T follicular helper cell (primary cell): Measurements from ENCODE around the gene MRPL52.
A peak's percentile ranks its signal among the peaks of the same experiment; 100 is the strongest.
"Not testable (repeated sequence)": the region's sequence is repeated elsewhere in the genome, so short reads cannot be mapped to it uniquely, and the experiment has no call there.

Source experiments
- DNase-seq: peaks from one replicate; pipeline ENCODE4 v3.0.0-alpha.2; 2020; ENCODE audit warnings: low read depth

Gene MRPL52

DNA sequence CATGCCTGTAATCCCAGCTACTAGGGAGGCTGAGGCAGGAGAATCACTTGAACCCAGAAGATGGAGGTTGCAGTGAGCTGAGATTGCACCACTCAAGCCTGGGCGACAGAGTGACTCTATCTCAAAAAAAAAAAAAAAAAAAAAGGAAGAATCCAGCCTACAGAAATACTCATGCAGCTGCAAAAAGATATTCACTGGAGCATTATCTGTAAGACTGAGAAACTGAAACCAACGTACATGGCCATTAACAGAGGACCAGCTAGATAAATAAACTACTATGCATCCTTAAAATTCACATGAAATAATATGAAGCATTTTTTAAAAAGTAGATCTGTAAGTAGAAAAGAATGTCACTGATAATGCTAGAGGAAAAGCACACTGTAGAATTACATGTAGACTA is 18.0 kb upstream of the MRPL52 start:
- no peak for DNase-seq

DNA sequence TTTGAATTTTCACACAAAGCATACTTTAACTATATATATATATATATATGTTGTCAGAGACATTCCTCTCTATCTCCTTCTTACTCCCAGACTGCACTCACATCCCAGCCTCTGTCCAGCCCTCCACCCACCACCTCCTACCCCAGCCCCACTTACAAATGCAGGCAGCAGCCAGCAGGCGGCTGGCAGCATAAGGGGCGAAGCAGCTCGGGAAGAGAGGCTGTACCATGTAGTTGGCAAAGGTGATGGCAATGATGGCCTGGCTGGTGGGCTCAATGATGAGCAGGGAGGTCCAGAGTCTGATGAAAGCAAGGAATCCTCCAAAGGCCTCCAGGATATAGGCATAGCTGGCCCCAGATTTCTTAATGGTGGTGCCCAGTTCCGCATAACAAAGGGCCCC is 16.9 kb upstream of the MRPL52 start:
- DNase-seq = no peak

DNA sequence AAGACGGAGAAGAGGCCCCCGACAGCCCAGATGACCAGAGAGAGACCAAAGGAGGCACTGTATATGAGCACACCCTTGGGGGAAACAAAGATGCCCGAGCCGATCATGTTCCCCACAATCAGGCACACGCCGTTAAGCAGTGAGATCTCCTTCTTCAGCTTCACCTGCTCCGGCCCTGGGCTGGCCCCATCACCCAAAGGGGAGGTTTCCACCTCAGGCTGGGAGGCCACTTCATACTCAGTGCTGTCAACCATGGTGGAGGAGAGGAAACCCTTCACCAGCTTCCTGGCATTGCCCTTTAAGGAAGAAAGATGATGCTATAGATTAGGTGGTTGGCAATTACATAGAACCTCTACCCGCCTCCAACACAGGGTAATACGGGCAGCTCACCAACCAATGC is 16.5 kb upstream of the MRPL52 start:
- DNase-seq = no peak

DNA sequence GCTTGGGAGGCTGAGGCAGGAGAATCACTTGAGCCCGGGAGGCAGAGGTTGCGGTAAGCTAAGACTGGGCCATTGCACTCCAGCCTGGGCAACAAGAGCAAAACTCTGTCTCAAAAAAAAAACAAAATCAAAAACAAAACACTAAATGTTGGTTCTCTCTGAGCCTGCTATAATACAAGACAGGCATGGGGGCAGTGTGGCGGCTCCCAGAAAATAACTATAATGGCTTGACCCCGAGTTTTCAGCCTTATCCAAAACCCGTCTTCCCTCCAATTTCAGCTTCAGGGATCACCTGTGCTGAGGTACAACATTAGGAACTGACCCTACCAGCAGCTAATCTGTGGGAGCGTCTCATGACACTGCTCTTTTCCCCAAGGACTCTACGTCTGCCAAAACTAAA is 15.3 kb upstream of the MRPL52 start:
- no peak for DNase-seq

DNA sequence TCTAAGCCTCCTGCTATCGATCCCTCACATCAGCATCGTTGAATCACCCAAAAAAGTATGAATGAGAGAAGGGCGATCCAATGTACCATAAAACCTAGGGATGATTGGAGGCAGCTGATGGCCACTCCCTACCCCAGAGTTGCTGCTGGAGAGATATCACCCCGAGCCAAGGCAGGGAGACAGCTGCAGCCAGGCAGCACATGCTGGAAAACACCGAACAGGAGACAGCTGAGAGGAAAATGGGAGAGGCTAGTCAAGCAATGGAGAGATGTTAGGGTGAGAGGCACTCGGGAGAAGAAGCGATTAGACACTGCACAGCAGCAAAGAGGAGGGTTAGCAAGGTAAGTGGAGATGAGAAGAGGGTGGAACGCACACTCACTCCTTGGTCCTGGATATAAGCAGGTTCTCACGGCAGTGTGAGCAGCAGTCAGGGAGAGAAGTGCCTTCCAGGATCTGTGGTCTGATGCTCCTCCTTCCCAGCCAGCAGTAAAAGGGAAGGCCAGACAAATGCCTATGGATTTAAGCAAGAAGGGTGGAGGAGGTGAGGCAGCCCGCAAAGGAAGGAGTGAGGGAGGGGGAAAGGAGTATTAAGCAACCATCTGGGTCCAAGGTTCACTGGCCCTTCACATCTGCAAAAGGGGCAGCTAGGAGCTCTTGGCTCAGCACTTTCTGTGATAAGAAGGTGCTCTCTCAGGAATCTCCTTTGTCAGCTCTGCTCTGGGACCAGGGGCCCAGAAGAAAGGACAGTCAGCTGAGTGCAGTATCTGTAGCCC is 14.6 kb upstream of the MRPL52 start, which contains the start of gene SLC7A7:
SLC7A7 (minus strand) TSS at position 495 of the 773 bp plus-strand sequence. CDS start 2,037 bp downstream, outside the sequence.
- no peak for DNase-seq

DNA sequence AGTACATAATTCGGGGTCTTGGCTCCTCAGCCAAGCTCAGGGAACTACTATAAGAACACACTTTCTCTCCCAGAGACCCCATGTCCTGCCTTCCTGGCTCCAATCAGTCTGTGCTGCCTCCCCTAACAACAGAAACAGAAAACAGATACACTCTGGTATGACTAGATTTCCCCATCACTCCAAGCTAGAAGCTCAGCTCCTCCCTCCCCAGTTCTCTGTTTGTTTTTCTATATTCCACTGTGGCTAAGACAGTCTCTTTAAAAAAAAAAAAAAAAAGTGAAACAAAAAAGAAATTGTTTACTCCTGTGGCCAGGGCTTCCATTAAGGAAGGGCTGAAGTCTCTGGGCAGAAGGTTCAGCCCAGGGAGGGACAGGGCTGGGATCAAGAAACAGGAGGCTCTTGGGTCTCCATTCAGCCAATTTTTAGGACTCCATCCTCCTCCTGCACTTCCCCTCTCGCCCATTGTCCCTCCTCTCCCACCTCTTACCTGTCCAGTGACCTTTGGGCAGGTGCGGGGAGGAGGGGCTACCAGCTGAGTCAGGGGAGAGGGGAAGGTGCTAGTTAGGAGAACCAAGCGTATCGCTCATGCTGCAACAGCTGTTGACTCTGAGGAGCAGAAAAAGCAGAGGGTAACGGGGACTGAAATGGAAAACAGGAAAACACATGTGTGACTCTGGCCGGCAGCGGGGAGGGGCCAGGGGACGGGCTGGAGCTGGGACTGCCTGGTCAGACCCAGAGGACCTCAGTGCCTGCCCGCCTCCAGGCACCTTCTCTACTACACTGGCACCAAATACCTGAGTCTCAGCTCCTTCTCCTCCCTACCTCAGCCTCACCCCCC is 10.3 kb upstream of the MRPL52 start:
- DNase-seq = no peak

DNA sequence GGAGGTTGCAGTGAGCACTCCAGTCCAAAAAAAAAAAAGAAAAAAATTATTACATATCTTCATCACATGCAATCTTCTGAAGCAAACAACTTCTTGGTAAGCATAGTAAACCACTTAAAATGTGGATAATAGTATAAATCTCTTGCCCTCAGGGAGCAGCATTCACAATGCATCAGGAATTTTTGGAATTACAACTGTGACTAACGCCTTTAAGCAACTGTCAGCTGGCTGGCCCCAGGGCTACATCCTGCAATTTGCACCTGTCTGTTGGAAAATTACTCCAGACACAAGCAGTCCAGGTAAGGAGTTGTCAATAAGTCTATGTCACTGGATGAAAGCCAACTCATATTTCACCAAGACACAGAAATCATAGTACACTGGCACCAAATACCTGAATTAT is 9.0 kb upstream of the MRPL52 start:
- DNase-seq = no peak

DNA sequence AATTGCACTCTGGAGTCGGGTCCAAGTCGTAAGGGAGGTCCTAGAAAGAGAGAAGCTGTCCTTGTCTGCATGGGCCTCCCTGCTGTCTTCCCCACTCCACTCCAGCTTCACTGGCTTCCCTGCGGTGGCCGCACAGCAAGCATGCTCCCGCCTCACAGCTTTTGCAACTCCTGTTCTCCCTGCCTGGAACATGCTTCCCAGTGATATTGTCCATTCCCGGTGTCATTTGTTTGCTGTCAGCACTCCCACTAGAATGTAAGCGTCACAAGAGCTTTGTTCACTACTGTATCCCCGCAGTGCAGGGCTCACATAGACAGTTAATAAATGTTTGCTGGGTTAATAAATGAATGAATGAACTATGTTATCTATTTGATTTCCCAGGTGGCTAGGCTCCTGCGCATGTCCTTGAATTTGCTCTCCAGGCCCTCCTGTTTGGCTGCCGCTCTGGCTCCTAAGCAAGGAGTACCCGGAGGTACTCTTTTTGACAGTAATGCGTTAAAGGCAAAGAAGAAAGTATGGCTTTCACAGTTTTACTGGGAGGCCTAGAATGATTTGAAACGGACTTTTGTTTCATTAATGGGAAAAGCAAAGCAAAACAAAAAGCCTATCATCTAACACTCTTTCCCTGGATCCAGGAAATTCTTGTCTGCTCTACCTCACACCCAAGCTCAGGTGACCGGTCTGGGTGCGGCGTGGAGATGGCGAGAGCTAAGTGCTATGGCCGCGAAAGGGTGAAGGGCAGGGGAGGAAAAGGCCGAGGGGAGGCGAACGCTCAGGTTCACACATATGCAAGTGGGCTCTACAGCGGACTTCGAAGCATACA is 8.3 kb upstream of the MRPL52 start:
- no peak for DNase-seq

DNA sequence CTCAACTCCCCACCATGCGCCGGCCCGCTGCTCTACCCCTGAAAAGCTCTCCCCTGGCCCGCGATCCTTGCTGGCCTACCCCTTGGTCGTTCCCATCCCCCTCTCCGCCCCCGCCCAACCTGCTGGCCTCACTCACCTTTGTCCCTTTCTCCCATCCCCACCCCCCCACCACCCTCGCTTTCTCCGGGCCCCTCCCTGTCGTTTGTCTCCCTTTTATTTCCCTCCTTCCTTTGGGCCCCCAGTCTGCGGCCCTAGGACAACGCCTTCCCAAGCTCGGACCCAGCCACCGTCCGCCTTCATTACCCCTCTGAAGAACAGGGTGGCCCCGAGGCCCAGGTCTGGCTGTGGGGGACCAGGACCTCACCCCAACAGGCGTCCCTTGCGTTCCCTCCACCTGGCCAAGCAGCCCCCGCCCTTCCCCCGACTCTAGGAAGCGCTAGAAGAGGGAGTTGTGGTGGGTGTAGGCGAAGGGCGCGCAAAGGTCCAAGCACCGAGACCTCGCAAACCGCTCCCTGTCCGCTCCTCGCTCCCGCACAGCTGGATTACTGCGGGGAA is 7.6 kb upstream of the MRPL52 start:
- DNase-seq = no peak

DNA sequence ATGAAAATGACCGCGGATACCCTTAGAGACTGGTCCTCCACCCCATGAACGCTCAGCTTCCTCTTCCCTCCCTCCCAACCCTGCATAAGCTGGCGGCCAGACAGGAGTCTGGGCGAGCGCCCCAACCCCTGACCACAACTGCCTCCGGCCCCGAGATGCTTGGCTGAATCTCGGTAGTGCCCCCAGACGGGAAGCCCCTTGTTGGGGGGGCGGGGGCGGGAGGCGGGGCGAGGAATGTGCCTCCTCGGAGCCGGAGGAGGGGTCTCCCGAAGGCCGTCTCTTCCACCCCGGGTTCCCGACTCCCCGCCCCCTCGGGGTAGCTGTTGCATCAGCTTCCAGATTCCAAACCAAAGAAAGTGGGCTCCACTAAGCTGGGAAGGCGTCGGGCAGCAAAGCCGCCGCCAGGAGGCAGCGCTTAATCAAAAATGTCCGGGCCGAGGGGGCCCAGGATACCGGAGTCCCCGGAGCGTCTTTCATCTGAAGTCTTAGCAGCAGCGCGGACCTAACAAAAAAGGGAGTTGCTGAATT is 7.1 kb upstream of the MRPL52 start:
- peak; percentile 55 for DNase-seq

DNA sequence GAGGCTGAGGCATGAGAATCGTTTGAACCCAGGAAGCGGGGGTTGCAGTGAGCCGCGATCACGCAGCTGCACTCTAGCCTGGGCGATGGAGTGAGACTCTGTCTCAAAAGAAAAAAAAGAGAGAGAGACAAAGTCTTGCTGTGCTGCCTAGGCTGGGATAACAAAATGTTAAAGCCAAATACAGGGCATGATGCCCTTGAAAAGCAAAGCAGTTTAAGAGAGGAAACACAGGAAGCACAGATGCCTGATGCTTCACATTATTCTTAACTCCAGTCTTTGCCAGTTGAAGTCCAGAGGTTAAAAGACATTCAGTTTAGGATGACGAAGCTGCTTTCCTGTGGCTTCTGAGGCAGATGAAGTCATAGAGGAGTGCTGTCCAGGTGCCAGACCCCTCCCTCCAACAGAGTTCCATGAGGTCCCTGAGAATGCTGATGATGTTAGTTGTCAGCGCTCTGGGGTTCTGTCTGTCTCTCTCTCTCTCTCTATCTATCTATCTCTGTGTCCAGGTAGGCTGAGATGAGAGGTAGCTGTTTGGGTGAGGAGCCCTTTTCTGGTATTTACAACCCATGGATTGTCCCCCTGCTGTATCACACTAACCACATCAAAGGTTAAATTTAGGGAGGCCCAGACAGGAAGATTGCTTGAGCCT is 4.9 kb upstream of the MRPL52 start:
- DNase-seq = no peak

DNA sequence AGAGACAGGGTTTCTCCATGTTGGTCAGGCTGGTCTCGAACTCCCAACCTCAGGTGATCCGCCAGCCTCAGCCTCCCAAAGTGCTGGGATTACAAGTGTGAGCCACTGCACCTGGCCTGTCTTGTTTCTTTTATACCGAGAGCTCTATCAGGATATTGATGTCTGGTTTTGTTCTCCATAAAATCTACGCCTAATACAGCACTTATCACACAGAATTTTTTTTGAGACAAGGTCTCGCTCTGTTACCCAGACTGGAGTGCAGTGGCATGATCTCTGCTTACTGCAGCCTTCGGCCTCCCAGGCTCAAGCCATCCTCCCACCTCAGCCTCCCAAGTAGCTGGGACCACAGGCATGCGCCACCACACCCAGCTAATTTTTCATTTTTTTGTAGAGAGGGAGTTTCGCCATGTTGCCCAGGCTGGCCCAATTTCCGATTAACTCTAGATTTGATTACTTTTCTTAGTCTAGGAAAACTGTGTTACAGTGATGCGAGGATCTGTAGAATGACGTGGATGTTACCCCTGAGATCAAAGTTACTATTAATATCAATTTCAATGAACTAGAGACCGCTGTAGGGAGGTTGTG is 519 bp upstream of the MRPL52 start:
- DNase-seq = not testable (repeated sequence)

DNA sequence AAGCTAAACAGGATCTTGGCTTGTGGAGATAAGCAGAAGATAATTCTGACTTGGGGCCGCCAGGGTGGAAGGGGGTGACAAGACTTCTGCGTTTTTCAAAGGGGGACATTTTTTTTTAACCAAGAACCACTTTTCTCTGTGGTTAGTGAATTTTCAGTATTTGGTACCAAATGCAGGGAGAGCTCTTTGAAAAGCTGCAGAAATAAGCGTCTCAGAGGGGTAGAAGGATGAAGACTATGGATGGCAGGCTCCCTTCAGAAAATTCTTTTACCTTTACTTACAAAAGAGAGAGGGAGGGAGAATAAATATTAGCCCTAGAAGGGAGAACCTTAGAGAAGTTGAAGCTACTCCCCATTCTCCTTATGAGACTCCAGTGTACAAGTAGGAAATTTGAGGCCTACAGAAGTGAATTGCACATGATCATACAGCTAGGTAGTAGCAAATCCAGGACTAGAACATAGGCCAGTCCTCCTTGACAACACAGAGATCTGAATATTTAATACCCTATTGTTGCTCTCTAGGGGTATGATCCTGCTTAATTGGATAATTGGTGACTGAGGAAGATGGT is 840 bp downstream of the MRPL52 start:
- no peak for DNase-seq

DNA sequence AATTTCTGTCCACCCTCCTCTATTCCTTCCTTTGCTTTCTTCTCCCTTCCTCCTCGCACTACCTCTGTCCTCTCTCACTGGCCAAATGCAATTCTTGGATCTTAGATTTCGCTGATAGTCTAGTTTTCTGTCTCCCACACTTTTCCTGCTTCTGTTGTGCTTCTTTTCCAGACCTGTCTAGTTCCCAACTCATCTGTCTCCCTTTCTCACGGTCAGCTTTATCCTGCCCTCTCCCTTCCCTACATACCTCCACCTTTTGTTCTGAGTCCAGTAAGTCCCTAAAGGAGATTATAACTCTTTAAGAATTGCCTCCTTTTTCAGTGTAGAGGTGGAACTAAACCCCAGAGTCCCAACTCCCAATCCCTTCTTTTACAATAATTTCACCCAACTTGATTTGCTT is 5.8 kb downstream of the MRPL52 start:
- DNase-seq = no peak

DNA sequence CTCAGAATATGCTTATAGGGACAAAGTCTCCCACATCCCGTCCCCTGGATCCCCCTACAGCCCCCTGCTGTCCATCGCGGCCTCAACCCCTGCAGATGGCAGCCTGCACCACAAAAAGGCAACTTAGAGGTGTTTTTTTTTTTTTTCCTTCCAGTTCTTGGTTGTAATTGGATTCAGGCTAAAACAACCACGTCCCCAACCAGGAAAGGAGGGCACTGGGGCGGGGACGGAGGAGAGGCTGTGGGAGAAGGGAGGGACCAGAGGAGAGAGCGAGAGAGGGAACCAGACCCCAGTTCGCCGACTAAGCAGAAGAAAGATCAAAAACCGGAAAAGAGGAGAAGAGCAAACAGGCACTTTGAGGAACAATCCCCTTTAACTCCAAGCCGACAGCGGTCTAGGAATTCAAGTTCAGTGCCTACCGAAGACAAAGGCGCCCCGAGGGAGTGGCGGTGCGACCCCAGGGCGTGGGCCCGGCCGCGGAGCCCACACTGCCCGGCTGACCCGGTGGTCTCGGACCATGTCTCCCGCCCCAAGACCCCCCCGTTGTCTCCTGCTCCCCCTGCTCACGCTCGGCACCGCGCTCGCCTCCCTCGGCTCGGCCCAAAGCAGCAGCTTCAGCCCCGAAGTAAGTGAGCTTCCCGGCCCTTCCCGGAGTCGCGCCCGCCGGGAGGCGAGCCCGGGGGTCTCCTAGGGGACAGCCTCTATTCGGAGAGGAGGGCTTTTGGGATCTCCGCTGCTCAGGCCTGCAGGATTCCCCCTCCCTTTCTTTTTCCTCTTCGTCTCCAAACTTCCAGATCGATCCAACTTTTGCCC is 6.8 kb downstream of the MRPL52 start, which contains the start of gene MMP14:
MMP14 (plus strand) TSS at position 285 of the 813 bp plus-strand sequence; CDS start at position 518, 233 bp downstream.
- DNase-seq = no peak

DNA sequence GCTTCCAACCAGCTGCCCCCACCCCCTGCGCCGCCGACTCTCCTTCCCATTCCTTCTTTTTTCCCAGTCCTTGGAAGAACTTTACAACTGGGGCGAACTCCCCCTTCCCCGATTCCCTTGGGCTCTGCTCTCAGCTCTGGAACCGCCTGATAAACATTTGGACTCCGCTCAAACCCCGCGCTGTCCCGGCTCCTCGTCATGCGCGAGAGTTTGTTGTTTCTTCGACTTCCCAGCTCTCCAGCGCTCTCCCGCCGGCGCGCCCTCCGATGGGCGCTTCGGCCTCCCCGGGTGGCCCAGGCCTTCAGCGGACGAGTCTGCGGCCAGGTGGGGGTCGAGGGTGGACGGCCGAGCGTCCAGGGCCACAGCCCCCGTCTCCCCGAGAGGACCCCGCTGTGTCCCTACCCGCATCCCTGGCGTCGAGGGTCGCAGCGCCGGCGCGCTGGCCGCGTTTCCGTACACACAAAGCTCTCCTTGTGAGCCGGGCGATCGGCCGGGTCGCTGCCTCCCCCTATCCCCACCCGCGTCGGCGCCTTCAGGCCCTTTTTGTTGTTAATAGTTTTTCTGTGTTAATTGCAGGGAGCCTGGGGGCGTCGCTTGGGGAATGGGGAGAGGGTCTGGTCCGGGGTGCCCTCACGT is 7.5 kb downstream of the MRPL52 start:
- no peak for DNase-seq

DNA sequence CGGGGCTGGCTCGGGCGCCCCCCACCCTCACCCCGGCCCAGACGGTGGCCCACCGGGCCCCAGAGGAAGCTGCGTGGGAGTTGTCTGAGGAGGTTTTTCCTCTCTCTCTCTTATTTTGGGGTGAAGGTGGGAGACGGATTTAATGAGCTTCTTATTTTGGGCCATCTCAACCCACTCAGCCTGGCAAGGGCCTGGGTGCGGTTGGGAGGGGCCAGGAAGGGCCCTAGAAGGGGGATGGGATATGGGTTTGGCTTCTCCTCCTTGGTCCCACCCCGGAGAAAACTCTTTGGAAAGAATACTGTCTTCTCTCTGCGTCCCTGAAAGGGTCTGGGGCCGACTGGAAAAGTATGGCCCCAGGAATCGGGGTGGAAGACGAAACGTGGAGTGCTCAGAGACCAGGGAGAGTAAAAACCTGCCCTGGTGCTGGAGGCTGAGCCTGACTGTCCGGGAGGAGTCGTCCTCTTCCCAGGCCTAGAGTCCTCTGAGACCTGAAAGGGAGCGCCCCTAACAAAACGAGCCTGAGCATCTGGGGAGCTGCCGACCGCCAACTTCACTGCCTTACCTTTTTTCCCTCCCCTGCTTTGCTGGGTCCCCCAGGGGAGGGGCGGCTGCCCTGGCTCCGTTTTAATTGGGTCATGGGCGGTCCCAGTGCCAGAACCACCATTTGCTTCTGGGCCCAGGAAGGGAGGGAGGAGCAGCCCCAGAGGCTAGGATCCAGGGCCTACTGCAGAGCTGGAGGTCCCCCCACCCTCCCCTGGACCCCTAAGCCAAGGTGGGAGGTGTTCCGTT is 8.3 kb downstream of the MRPL52 start:
- DNase-seq = no peak

DNA sequence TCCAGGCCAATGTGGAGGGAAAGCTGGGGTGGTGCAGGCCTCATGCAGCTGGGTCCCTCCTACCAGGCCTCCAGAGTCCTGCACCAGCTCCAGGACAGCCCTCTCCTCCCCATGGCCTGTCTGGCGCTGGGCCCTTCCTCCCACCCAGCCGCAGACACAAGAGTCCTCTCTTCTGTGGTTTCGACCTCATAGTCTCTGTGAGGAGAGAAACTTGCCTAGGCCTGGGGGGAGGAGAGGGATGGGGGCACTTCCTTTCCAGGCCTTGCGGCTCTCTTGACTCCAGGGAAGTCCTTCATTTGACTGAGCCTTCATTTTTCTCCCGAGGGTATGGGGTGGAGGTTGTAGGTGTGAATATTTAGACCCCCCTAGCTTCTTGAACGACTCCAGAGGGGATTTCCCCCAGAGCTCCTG is 8.9 kb downstream of the MRPL52 start:
- DNase-seq = no peak
